ENCODE data around the gene CCNYL1. TPM values are rescaled to one million over a fixed set of nuclear protein-coding genes. Genes with fewer than 3 reads are reported as not detected.
A peak's percentile ranks its signal among the peaks of the same experiment; 100 is the strongest.

The CCNYL1 gene
- total RNA-seq, 6 donors from 2014 or later: 10.9 to 27.0 (median 19.2) TPM

DNA sequence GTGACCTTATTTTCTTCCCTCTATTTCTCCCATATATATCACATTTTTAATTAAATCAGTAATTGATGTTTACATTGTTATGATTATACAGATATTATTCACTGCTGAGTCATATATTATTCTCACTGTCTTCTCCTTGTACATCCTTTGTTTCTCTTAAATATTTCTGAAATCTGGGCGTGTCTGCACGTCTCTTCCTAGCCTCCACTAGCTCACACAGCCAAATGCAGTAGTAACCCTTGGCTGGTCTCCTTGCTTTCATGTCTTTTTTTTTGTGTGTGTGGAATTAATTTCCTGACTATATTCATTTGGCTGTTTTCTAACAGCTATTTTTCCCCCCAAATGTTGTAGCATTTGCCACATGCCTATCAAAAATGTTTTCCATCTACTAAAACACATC, 15.8 kb downstream of the CCNYL1 start:
- H3K9me3 ChIP-seq: no peaks in the 10 kb centered on the region
- H3K4me3 ChIP-seq: no peak overlapping the region
- H3K27ac ChIP-seq: no peak overlapping the region
- no peaks in the 10 kb centered on the region for H3K27me3 ChIP-seq
- peaks cover 2 to 30% (median 13%) of the 10 kb centered on the region in 4 donors for H3K4me1 ChIP-seq
- no peak for TF ChIP-seq EP300 (IDR thresholded peaks at IDR 0.05)
- no peak for TF ChIP-seq POLR2A (IDR thresholded peaks at IDR 0.05)
- no peak for TF ChIP-seq POLR2AphosphoS5 (IDR thresholded peaks at IDR 0.05)
- TF ChIP-seq, protein P1, sequence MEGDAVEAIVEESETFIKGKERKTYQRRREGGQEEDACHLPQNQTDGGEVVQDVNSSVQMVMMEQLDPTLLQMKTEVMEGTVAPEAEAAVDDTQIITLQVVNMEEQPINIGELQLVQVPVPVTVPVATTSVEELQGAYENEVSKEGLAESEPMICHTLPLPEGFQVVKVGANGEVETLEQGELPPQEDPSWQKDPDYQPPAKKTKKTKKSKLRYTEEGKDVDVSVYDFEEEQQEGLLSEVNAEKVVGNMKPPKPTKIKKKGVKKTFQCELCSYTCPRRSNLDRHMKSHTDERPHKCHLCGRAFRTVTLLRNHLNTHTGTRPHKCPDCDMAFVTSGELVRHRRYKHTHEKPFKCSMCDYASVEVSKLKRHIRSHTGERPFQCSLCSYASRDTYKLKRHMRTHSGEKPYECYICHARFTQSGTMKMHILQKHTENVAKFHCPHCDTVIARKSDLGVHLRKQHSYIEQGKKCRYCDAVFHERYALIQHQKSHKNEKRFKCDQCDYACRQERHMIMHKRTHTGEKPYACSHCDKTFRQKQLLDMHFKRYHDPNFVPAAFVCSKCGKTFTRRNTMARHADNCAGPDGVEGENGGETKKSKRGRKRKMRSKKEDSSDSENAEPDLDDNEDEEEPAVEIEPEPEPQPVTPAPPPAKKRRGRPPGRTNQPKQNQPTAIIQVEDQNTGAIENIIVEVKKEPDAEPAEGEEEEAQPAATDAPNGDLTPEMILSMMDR (IDR thresholded peaks at IDR 0.05): no peak
- peaks cover 0 to 7% (median 1%) of the 10 kb centered on the region in 4 donors for H3K36me3 ChIP-seq
- ATAC-seq (ENCODE audit: low FRiP score in 2 of 2) (no peak), DNase-seq (no peak)
- 54 to 60% methylated on average over 2 of the region's 2 CpGs for WGBS, 2 donors

DNA sequence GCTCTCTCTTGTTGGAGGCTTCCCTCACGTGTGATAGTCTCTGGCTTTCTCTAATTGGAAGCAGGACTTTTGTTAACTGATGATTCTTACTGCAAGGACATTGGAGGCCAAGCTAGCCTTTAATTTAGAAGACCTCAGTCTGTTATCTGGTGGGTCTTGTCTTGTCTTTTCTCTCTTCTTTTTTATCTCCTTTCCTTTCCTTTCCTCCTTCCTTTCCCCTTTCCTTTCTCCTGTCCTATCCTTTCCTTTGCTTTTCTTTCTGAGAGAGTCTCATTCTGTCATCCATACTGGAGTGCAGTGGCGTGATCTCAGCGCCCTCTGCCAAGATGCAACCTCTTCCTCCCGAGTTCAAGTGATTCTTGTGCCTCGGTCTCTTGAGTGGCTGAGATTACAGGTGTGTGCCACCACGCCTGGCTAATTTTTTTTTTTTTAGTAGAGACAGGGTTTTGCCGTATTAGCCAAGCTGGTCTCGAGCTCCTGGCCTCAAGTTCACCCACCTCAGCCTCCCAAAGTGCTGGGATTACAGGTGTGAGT, 18.1 kb downstream of the CCNYL1 start:
- WGBS, 2 donors: 80 to 86% methylated on average over 8 of the region's 8 CpGs
- H3K4me1 ChIP-seq: peaks cover 2 to 26% (median 13%) of the 10 kb centered on the region in 4 donors
- H3K36me3 ChIP-seq: peaks cover 0 to 17% (median 1%) of the 10 kb centered on the region in 4 donors
- no peaks in the 10 kb centered on the region for H3K27me3 ChIP-seq
- H3K9me3 ChIP-seq: no peaks in the 10 kb centered on the region
- peak overlapping the region in 2 of 4 donors; percentile 29 to 40 for H3K27ac ChIP-seq
- TF ChIP-seq POLR2AphosphoS5 (IDR thresholded peaks at IDR 0.05) (peak in 1 of 2 donors; percentile 59), EP300 (IDR thresholded peaks at IDR 0.05) (peak in 1 of 4 donors; percentile 65)
- TF ChIP-seq, protein P1 (IDR thresholded peaks at IDR 0.05): no peak
- H3K4me3 ChIP-seq: no peak overlapping the region
- ATAC-seq (ENCODE audit: low FRiP score in 2 of 2) (no peak), DNase-seq (peak in 1 of 2 donors; percentile 78)

DNA sequence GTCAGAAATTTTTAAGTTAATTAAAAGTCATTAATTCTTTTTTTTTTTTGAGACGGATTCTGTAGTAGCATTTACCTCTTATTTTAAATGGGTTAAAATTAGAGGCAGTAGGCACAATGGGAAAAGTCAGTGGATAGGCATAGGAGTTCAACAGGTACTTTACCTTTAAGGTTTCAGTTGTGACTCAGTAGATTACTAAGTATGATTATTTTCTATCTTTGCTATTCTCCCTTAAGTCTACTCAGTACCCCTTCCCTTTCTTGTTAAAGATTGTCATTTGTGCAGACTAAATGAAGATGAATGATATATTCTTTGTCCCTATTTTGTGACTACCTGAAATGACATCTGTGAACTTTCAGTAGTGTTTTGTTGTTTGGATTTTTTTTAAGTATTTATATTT, 19.7 kb downstream of the CCNYL1 start:
- Histone ChIP-seq H3K4me3 (no peak overlapping the region), H3K4me1 (peaks cover 2 to 16% (median 10%) of the 10 kb centered on the region in 4 donors), H3K9me3 (no peaks in the 10 kb centered on the region), H3K27me3 (no peaks in the 10 kb centered on the region), H3K36me3 (peaks cover 0 to 17% (median 1%) of the 10 kb centered on the region in 4 donors), H3K27ac (no peak overlapping the region)
- no peak for DNase-seq
- no peak for ATAC-seq (ENCODE audit: low FRiP score in 2 of 2)
- WGBS, 2 donors: 94 to 100% methylated on average over 1 of the region's 1 CpG
- TF ChIP-seq, protein P1 (IDR thresholded peaks at IDR 0.05): no peak
- TF ChIP-seq EP300 (IDR thresholded peaks at IDR 0.05) (no peak), POLR2A (IDR thresholded peaks at IDR 0.05) (no peak), POLR2AphosphoS5 (IDR thresholded peaks at IDR 0.05) (no peak)

DNA sequence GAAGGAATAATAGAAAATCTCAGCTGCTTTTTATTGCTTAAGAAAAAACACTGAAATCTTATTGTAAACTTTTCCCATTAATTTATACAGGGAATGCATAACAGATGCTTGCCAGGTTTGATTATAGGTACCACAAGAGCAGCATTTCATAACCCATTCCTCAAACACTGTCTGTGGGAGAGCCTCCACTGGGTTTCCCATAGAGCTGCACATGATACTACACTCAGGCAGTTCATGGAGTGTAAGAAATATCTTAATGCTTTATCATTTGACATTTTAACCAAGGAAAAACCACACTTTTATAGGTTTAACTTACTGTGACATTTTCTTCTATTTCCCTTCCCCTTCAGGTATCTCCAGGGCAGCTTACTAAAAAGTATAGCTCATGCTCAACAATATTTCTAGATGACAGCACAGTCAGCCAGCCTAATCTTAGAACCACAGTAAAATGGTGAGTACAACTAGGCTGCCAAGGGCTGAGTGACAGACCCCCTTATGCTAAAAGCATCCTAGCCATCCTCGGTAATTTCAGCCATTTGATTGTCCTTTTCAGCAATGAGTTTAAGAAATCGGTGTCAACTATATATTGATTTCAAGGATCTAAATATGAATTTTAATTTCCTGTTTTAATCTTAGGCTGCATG, 22.3 kb downstream of the CCNYL1 start:
- Histone ChIP-seq H3K9me3 (no peaks in the 10 kb centered on the region), H3K27me3 (no peaks in the 10 kb centered on the region), H3K27ac (no peak overlapping the region), H3K36me3 (peaks cover 0 to 20% (median 1%) of the 10 kb centered on the region in 4 donors), H3K4me1 (no peaks in the 10 kb centered on the region), H3K4me3 (no peak overlapping the region)
- TF ChIP-seq, protein P1 (IDR thresholded peaks at IDR 0.05): no peak
- TF ChIP-seq EP300 (IDR thresholded peaks at IDR 0.05) (no peak), POLR2A (IDR thresholded peaks at IDR 0.05) (no peak), POLR2AphosphoS5 (IDR thresholded peaks at IDR 0.05) (no peak)
- 83 to 90% methylated on average over 2 of the region's 2 CpGs for whole genome bisulfite sequencing, 2 donors
- peak in 1 of 2 donors; percentile 19 for ATAC-seq (ENCODE audit: low FRiP score in 2 of 2)
- DNase-seq: no peak
